Fibroblast of skin of abdomen (primary cell): ENCODE measurements around the gene NPR2.
A peak's percentile ranks its signal among the peaks of the same experiment; 100 is the strongest.

Experiments
- DNase-seq: peaks from one replicate; pipeline ENCODE4 v3.0.0-alpha.2; 2013

NPR2 gene

GRCh38 chr9:35801328-35802128, 10.1 kb downstream of the NPR2 start:
- DNase-seq: no peak

GRCh38 chr9:35806101-35806500, 14.7 kb downstream of the NPR2 start:
- no peak for DNase-seq

GRCh38 chr9:35808433-35808832, 17.0 kb downstream of the NPR2 start:
- no peak for DNase-seq

GRCh38 chr9:35810122-35810521, 18.7 kb downstream of the NPR2 start:
- no peak for DNase-seq

- DNase-seq: no peak
Observed at GRCh38 chr9:35811381-35812024, 20.1 kb downstream of the NPR2 start.

- peak; percentile 96 for DNase-seq
Observed at GRCh38 chr9:35812025-35812602, 20.7 kb downstream of the NPR2 start, which contains the start of gene SPAG8. Gene SPAG8, minus strand, starts transcription at chr9:35812262. Its CDS starts 115 bp downstream, at chr9:35812147.

- peak; percentile 32 for DNase-seq
Observed at GRCh38 chr9:35813434-35814105, 22.2 kb downstream of the NPR2 start.

- DNase-seq: peak; percentile 41
Observed at GRCh38 chr9:35814106-35814840, 22.9 kb downstream of the NPR2 start.

GRCh38 chr9:35814841-35815543, 23.6 kb downstream of the NPR2 start, which contains the start of gene HINT2:
Gene HINT2, minus strand, starts transcription at chr9:35815042. Its CDS starts 63 bp downstream, at chr9:35814979.
- DNase-seq: peak; percentile 99

- DNase-seq: no peak
Observed at GRCh38 chr9:35816708-35817107, 25.3 kb downstream of the NPR2 start.

- no peak for DNase-seq
Observed at GRCh38 chr9:35818341-35818740, 26.9 kb downstream of the NPR2 start.

GRCh38 chr9:35820076-35820475, 28.7 kb downstream of the NPR2 start:
- DNase-seq: peak; percentile 82

GRCh38 chr9:35822926-35823325, 31.5 kb downstream of the NPR2 start:
- DNase-seq: no peak

GRCh38 chr9:35826071-35826701, 34.8 kb downstream of the NPR2 start:
- peak; percentile 60 for DNase-seq

- DNase-seq: peak; percentile 71
Observed at GRCh38 chr9:35827486-35827885, 36.1 kb downstream of the NPR2 start.

- no peak for DNase-seq
Observed at GRCh38 chr9:35828716-35829083, 37.3 kb downstream of the NPR2 start, which contains the start of gene FAM221B. Gene FAM221B, minus strand, starts transcription at chr9:35828732. Its CDS starts 2,571 bp downstream, at chr9:35826161.

GRCh38 chr9:35829084-35829763, 37.8 kb downstream of the NPR2 start, which contains the start of gene TMEM8B:
Gene TMEM8B, plus strand, starts transcription at chr9:35829228. Its CDS starts 220 bp downstream, at chr9:35829448.
- DNase-seq: peak; percentile 90

GRCh38 chr9:35829764-35830096, 38.3 kb downstream of the NPR2 start:
- DNase-seq: no peak

GRCh38 chr9:35831040-35831439, 39.6 kb downstream of the NPR2 start:
- no peak for DNase-seq

GRCh38 chr9:35832814-35833213, 41.4 kb downstream of the NPR2 start:
- no peak for DNase-seq
